K562 (cell line): Measurements from ENCODE around the gene COL23A1. TPM values are rescaled to one million over a fixed set of nuclear protein-coding genes. Genes with fewer than 3 reads are reported as not detected.

Experiments
- ATAC-seq: fragments of 200-7000 bp; cut with Tn5 transposase; 3 replicates; pipeline ENCODE4 v1.9.1; 2020; ENCODE audit warnings: moderate library complexity
- BruUV-seq: library from RNA; stranded (reverse); fragments of 400-500 nt; replicated peaks from 2 replicates; lab custom pipeline; 2021; lab: Mats Ljungman, UMichigan
- CTCF ChIA-PET: fragments of 300-600 bp; formaldehyde crosslinking; extraction: SDS; loops from one replicate; lab custom pipeline; 2021; ENCODE audit warnings: low intra/inter-chr PET ratio; lab: Yijun Ruan, JAX
- POLR2A ChIA-PET: fragments of 300-600, 350-650 bp; sonication (Branson Sonifier 250); formaldehyde crosslinking; extraction: SDS; loops from one replicate; lab custom pipeline; 2021; ENCODE audit warnings: antibody characterized with exemption, inconsistent platforms; lab: Yijun Ruan, JAX
- DNase-seq, 4 experiments: peaks; one replicate each; pipeline versions ENCODE4 v3.0.0 to v3.0.0-alpha.2; 2011 to 2018; ENCODE audit warnings: low spot score in 3 of 4, mixed read lengths in 3 of 4; ENCODE audit errors: extremely low read depth in 1 of 4
- FAIRE-seq: peaks from 2 replicates; lab custom pipeline; 2011; peaks lifted over from hg19 to GRCh38; lab: Jason Lieb, UNC
- H2AFZ ChIP-seq: 2 replicates; pipeline ENCODE4 v1.6.0; 2011; ENCODE audit warnings: low read depth, low read length, control low read depth, inconsistent platforms
- H3K27ac ChIP-seq: fragments of 200-600 bp; 3 replicates; pipeline ENCODE4 v1.8.0; 2011; ENCODE audit warnings: low read depth, mild to moderate bottlenecking, control low read depth, inconsistent platforms, low read length, moderate library complexity, mixed read lengths; ENCODE audit errors: extremely low read depth
- H3K27me3 ChIP-seq, 2 experiments: fragments of 300-600 bp in 1 of 2; 2 replicates in 1 of 2; 3 replicates in 1 of 2; pipeline versions ENCODE4 v1.6.0 to v1.8.0; 2011; ENCODE audit warnings: inconsistent platforms in 2 of 2, low read length in 2 of 2, mild to moderate bottlenecking in 1 of 2, mixed read lengths in 1 of 2, moderate library complexity in 1 of 2; ENCODE audit not compliant: control insufficient read depth in 2 of 2, insufficient read depth in 2 of 2
- H3K36me3 ChIP-seq: fragments of 300-600 bp; 3 replicates; pipeline ENCODE4 v1.8.0; 2011; ENCODE audit warnings: mild to moderate bottlenecking, low read length, inconsistent platforms; ENCODE audit not compliant: control insufficient read depth, insufficient read depth
- H3K4me1 ChIP-seq, 2 experiments: fragments of 200-600 bp in 1 of 2; replicated peaks in 1 of 2; 2 replicates in 1 of 2; 3 replicates in 1 of 2; pipeline versions ENCODE4 v1.5.1 to v1.8.0; 2011; ENCODE audit warnings: inconsistent platforms in 2 of 2, low read length in 2 of 2, mild to moderate bottlenecking in 1 of 2, mixed read lengths in 1 of 2, moderate library complexity in 1 of 2; ENCODE audit not compliant: control insufficient read depth in 2 of 2, insufficient read depth in 2 of 2
- H3K4me2 ChIP-seq: 2 replicates; pipeline ENCODE4 v1.6.1; 2011; ENCODE audit warnings: low read length, control low read depth, inconsistent platforms, mixed read lengths; ENCODE audit not compliant: insufficient read depth
- H3K4me3 ChIP-seq: fragments of 200-600 bp; sonication (generic), shearing (Covaris generic); 2 replicates; pipeline ENCODE4 v1.5.1; 2016; ENCODE audit warnings: control low read depth, inconsistent platforms
- H3K79me2 ChIP-seq: fragments of 200-600 bp; 3 replicates; pipeline ENCODE4 v1.8.0; 2011; ENCODE audit warnings: low read length, inconsistent platforms; ENCODE audit not compliant: control insufficient read depth, insufficient read depth
- H3K9ac ChIP-seq, 2 experiments: 2 replicates each; pipeline versions ENCODE4 v1.6.0 to v1.6.1; 2011; ENCODE audit warnings: low read depth in 2 of 2, low read length in 2 of 2, control low read depth in 1 of 2, inconsistent platforms in 1 of 2, mild to moderate bottlenecking in 1 of 2, mixed read lengths in 1 of 2; ENCODE audit not compliant: insufficient read depth in 1 of 2
- H3K9me1 ChIP-seq: one replicate; pipeline ENCODE4 v1.6.0; 2011; ENCODE audit warnings: inconsistent platforms, mild to moderate bottlenecking, low read length, moderate library complexity; ENCODE audit not compliant: control insufficient read depth, insufficient read depth
- H3K9me3 ChIP-seq: replicated peaks from 2 replicates; pipeline ENCODE4 v1.5.1; 2011; ENCODE audit warnings: low read depth, low read length, inconsistent platforms; ENCODE audit not compliant: control insufficient read depth, insufficient read depth
- H4K20me1 ChIP-seq: replicated peaks from 2 replicates; pipeline ENCODE4 v1.6.1; 2011; ENCODE audit warnings: low read length, inconsistent platforms, mixed read lengths; ENCODE audit not compliant: control insufficient read depth, insufficient read depth
- GATA2 ChIP-seq: sonication (generic); formaldehyde crosslinking; IDR thresholded peaks from 2 replicates; pipeline ENCODE4 v1.4.0; 2020; ENCODE audit warnings: mild to moderate bottlenecking, missing genetic modification reagents
- NCOR1 ChIP-seq: fragments of 450-650 bp; IDR thresholded peaks from 2 replicates; pipeline ENCODE4 v1.6.1; 2016; ENCODE audit warnings: mild to moderate bottlenecking, moderate library complexity
- PHF21A ChIP-seq: fragments of 450-650 bp; IDR thresholded peaks from 2 replicates; pipeline ENCODE4 v1.6.1; 2017; ENCODE audit warnings: low read depth, borderline replicate concordance
- RAD21 ChIP-seq, 2 experiments: fragments of 250-450 bp in 1 of 2; fragments of 450-650 bp in 1 of 2; sonication (Bioruptor Pico) in 1 of 2; formaldehyde crosslinking in 1 of 2; IDR thresholded peaks in 1 of 2; conservative IDR thresholded peaks in 1 of 2; 2 replicates each; pipeline versions ENCODE4 v1.4.0 to v1.8.0; 2020 to 2022; ENCODE audit warnings: mild to moderate bottlenecking in 2 of 2, moderate library complexity in 1 of 2
- RBM15 ChIP-seq: fragments of 200-400 bp; formaldehyde crosslinking; IDR thresholded peaks from 2 replicates; pipeline ENCODE4 v1.6.1; 2018; ENCODE audit warnings: mild to moderate bottlenecking, low read length, moderate library complexity; ENCODE audit not compliant: insufficient read depth
- SRSF3 ChIP-seq: fragments of 200-400 bp; formaldehyde crosslinking; IDR thresholded peaks from 2 replicates; pipeline ENCODE4 v1.6.1; 2016; ENCODE audit warnings: mild to moderate bottlenecking, low read length, moderate library complexity; ENCODE audit not compliant: insufficient read depth
- TEAD4 ChIP-seq, 2 experiments: sonication (generic) in 1 of 2; formaldehyde crosslinking in 1 of 2; IDR thresholded peaks; 2 replicates each; pipeline versions ENCODE4 v1.6.1 to v1.8.0; 2012 to 2022; ENCODE audit warnings: borderline replicate concordance in 1 of 2, inconsistent platforms in 1 of 2, low read length in 1 of 2, mild to moderate bottlenecking in 1 of 2, missing genetic modification reagents in 1 of 2
- TRIM24 ChIP-seq, 2 experiments: fragments of 450-650 bp; IDR thresholded peaks; 2 replicates each; pipeline ENCODE4 v1.6.1; 2016
- XRCC3 ChIP-seq: fragments of 450-650 bp; IDR thresholded peaks from 2 replicates; pipeline ENCODE4 v1.6.1; 2017; ENCODE audit warnings: mild to moderate bottlenecking, moderate library complexity
- WGBS: fragments of 100-300 bp; shearing (Covaris generic); methylation state at CpG from one replicate; pipeline ENCODE4 v1.1.6; 2016; ENCODE audit warnings: low coverage, mixed read lengths; ENCODE audit not compliant: insufficient coverage; ENCODE audit errors: missing lambda C conversion rate; 5-methylcytosine and 5-hydroxymethylcytosine counted together
- in situ Hi-C: fragments of 300-500 bp; cut with MboI; formaldehyde crosslinking; loops from 4 replicates; pipeline ENCODE4 v1.15.0; 2018; ENCODE audit warnings: inconsistent platforms, mixed read lengths
- intact Hi-C: fragments of 100-400 bp; cut with micrococcal nuclease; formaldehyde crosslinking; loops from 2 replicates; pipeline ENCODE4 v1.14.2; 2022
- polyA plus RNA-seq, 8 experiments: library from polyadenylated mRNA; depleted of rRNA in 4 of 8; stranded (reverse) in 5 of 8; unstranded in 3 of 8; fragments of >200 nt; fragmentation: Nextera tagmentation in 2 of 8; fragmentation: Illumina TruSeq in 1 of 8; extraction: Ambion mirVana in 2 of 8; extraction: Trizol in 1 of 8; gene quantifications; 2 replicates each; pipeline versions ENCODE4 v1.2.1 to v1.2.3, GENCODE V29; 2011 to 2014; ENCODE audit warnings: inconsistent platforms in 1 of 8, missing spikeins in 1 of 8
- total RNA-seq, 7 experiments: library from RNA; depleted of rRNA in 6 of 7; stranded (reverse); fragments of >200 nt in 6 of 7; fragmentation: Illumina TruSeq in 2 of 7; extraction: Trizol in 2 of 7; gene quantifications; 2 replicates each; pipeline versions ENCODE4 v1.2.1 to v1.2.3, GENCODE V29; 2011 to 2021; ENCODE audit warnings: low replicate concordance in 1 of 7

Gene COL23A1
- total and polyA plus RNA-seq, 9 of the 15 experiments (the other 6 are each of a cell fraction or from before 2014, with no cell fraction given), result 0.09 TPM; not detected in 8

DNA sequence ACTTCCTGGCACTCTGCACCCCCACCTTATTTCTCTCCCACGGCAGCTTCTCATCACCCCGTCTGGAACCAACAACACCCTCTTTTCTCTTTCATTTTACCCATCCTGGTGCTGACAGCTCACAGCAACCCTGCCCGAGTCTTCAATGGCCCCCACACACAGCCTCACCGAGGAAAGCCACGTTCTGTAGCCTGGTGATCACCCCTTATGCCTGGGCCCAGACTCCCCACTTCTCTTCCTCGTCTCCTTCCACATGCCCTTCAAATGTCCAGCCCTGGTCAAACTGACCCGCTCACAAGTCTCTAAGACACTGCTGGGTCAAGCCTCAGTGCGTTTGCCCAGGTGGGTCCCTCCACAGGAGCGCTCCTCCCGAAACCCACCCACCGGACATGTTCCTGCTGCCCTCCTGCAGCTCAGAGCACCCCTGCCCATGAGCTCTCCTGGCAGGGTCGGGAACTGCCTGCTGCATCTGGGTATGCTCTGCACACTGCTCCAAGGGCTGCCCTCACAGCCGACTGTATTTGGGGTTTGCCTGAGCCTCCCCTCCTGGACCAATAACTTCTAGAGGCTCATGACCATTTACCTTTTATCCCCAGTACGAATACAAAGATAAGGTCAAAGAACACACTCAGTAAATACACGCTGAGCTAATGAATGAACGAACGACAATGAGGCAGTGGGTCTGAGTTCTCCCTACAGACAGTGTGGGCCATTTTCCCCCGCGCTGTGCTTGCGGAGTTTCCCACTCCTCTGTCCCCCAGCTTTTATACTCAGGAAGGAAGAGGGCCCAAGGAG, 202.9 kb downstream of the COL23A1 start:
- Histone ChIP-seq H4K20me1 (peaks cover 14% of the 10 kb centered on the region; the same call in 1 of the 2 replicates), H3K4me3 (no peak overlapping the region), H3K9ac (no peak overlapping the region), H3K27ac (no peak overlapping the region), H3K9me3 (no peaks in the 10 kb centered on the region), H3K79me2 (no peaks in the 10 kb centered on the region), H3K4me2 (no peak overlapping the region), H2AFZ (no peak overlapping the region), H3K4me1 (peaks cover 0 to 10% of the 10 kb centered on the region in 2 experiments; a peak in 2 of 5 replicates), H3K9me1 (no peaks in the 10 kb centered on the region), H3K36me3 (no peaks in the 10 kb centered on the region), H3K27me3 (peaks cover 56 to 93% of the 10 kb centered on the region in 2 experiments)
- intact Hi-C loops (no loop called here), in situ Hi-C loops (no loop called here)
- no TSS peak for BruUV-seq
- WGBS, result 6% methylated on average over 20 of the region's 20 CpGs
- ATAC-seq (no peak), DNase-seq (no peak), FAIRE-seq (no peak)
- CTCF ChIA-PET, result no interaction called here
- POLR2A ChIA-PET, result no interaction called here
- TF ChIP-seq SRSF3, result no peak
- no peak for TF ChIP-seq TEAD4 (IDR thresholded peaks at IDR 0.05; ENCODE audit: low read length)
- TF ChIP-seq TEAD4 (CRISPR knock-in tag; IDR thresholded peaks at IDR 0.05; ENCODE audit: borderline replicate concordance), result no peak
- no peak for TF ChIP-seq NCOR1
- TF ChIP-seq RAD21 (CRISPR knock-in tag; conservative IDR thresholded peaks at IDR 0.05 in 1 of 2, IDR thresholded peaks at IDR 0.05 in 1 of 2), result no peak
- TF ChIP-seq RBM15, result no peak
- TF ChIP-seq TRIM24 (IDR thresholded peaks at IDR 0.05), result no peak
- TF ChIP-seq XRCC3, result no peak
- TF ChIP-seq GATA2, result no peak
- TF ChIP-seq PHF21A, result no peak
